NT2/D1 (cell line): Measurements from ENCODE around the gene SRGAP1.

Source experiments
- DNase-seq: peaks from one replicate; pipeline ENCODE4 v3.0.0-alpha.2; 2011; ENCODE audit warnings: low read depth, low spot score
- H3K27me3 ChIP-seq: 2 replicates; pipeline ENCODE4 v1.6.0; 2011; ENCODE audit warnings: mild to moderate bottlenecking; ENCODE audit not compliant: insufficient read length, insufficient read depth
- H3K36me3 ChIP-seq: 2 replicates; pipeline ENCODE4 v1.6.1; 2011; ENCODE audit warnings: mild to moderate bottlenecking, low read length, mixed read lengths; ENCODE audit not compliant: insufficient read depth, insufficient read length
- H3K4me1 ChIP-seq: 2 replicates; pipeline ENCODE4 v1.5.1; 2011; ENCODE audit not compliant: insufficient read depth, insufficient read length
- H3K4me3 ChIP-seq: 2 replicates; pipeline ENCODE4 v1.5.1; 2011; ENCODE audit warnings: low read depth; ENCODE audit not compliant: insufficient read length
- H3K9ac ChIP-seq: 2 replicates; pipeline ENCODE4 v1.6.0; 2011; ENCODE audit warnings: low read depth; ENCODE audit not compliant: insufficient read length
- H3K9me3 ChIP-seq: 2 replicates; pipeline ENCODE4 v1.5.1; 2011; ENCODE audit warnings: mild to moderate bottlenecking, low read length; ENCODE audit not compliant: insufficient read depth
- SUZ12 ChIP-seq: IDR thresholded peaks from 2 replicates; pipeline ENCODE4 v1.6.1; 2011; ENCODE audit not compliant: insufficient read length, insufficient read depth; ENCODE audit errors: extremely low read depth
- YY1 ChIP-seq: IDR thresholded peaks from 2 replicates; pipeline ENCODE4 v1.6.1; 2011; ENCODE audit not compliant: insufficient read length, insufficient read depth
- ZNF274 ChIP-seq: IDR thresholded peaks from 2 replicates; pipeline ENCODE4 v1.6.1; 2011; ENCODE audit warnings: mild to moderate bottlenecking, low read depth, low read length

SRGAP1 gene

DNA sequence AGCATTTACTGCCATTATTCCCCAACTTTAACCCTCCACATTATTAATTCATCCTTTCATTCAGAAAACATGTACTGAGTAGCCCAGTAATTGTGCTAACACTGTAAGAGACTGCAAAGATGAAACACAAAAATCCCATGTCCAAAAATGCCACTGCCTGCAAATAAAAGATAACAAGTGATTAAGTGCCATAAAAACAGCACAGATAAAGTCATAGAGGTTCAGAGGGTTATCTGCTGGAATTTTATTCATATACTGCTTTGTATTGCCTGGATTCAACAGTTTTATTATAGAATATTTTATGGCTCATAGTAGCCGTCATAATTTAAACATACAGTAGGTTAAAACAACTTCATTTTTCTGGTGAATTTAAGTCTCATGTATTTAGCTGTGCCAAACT lies 199.7 kb downstream of the SRGAP1 start:
- H3K4me1 ChIP-seq: no peaks in the 10 kb centered on the region
- no peaks in the 10 kb centered on the region for H3K36me3 ChIP-seq
- H3K9me3 ChIP-seq: no peaks in the 10 kb centered on the region
- DNase-seq: no peak
- no peak overlapping the region for H3K9ac ChIP-seq
- no peak for TF ChIP-seq SUZ12
- no peak for TF ChIP-seq YY1
- TF ChIP-seq ZNF274: no peak
- H3K27me3 ChIP-seq: no peaks in the 10 kb centered on the region
- H3K4me3 ChIP-seq: no peak overlapping the region

DNA sequence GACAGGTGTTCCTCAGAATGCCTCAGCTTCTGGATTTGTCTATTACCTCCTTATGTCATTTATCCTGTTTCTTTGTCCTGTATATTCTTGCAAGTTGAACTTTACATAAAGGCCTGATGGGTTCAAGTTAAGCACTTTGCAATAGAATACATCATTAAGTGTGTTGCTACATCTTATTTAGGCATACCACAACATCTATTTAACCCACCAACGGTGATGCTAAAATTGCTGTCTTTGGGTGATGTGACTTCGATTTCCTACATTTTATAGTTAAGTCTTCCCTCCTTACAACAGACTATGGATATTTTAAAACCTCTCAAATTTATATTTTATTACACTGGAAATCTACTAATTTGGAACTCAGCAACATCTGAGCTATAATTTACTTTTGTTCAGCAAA lies 206.6 kb downstream of the SRGAP1 start:
- Histone ChIP-seq H3K9ac (no peak overlapping the region), H3K9me3 (no peaks in the 10 kb centered on the region), H3K36me3 (no peaks in the 10 kb centered on the region), H3K27me3 (no peaks in the 10 kb centered on the region), H3K4me1 (no peaks in the 10 kb centered on the region), H3K4me3 (no peak overlapping the region)
- no peak for DNase-seq
- TF ChIP-seq SUZ12 (no peak), YY1 (no peak), ZNF274 (no peak)

DNA sequence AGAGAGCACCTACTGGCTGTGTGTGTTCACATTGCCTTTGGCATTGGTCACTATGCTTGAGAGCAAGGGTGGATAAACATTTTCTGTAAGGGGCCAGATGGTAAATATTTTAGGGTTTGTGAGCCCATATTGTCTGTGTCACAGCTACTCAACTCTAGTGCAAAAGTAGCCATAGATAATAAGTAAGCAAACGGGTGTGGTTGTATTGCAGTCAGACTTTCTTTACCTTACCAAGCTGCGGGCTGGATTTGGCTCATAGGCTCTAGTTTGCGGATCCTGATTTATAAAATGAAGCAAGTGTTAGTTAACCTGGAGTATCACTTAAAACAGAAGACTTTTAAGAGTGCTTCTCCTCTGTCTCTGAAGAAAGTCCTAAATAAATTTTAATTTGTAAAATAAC lies 208.6 kb downstream of the SRGAP1 start:
- Histone ChIP-seq H3K4me1 (no peaks in the 10 kb centered on the region), H3K36me3 (no peaks in the 10 kb centered on the region), H3K4me3 (no peak overlapping the region), H3K27me3 (no peaks in the 10 kb centered on the region), H3K9ac (no peak overlapping the region), H3K9me3 (no peaks in the 10 kb centered on the region)
- TF ChIP-seq YY1 (no peak), ZNF274 (no peak), SUZ12 (no peak)
- DNase-seq: no peak

DNA sequence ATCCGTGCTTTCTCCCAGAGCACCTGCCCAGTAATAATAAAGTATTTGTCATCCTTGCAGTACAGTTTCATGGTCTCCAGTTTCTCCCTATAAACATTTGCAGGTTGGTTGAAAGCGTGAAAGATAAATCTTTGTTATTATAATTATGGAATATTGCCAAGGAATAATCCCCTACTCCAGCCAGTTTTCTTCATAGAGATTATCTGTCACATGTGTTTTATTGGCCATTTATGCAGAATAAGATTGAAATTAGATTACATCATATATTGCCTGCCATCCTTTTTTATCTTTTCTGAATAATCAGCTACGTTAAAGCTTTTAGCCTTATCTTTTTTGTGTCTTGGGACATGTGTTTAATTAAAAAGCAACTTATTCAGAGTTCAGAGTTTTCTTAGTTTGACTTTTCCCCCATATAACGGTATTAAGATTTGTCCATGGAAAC lies 209.6 kb downstream of the SRGAP1 start:
- Histone ChIP-seq H3K27me3 (no peaks in the 10 kb centered on the region), H3K4me3 (no peak overlapping the region), H3K9ac (no peak overlapping the region), H3K4me1 (no peaks in the 10 kb centered on the region), H3K9me3 (no peaks in the 10 kb centered on the region), H3K36me3 (no peaks in the 10 kb centered on the region)
- TF ChIP-seq SUZ12 (no peak), ZNF274 (no peak), YY1 (no peak)
- DNase-seq: no peak

DNA sequence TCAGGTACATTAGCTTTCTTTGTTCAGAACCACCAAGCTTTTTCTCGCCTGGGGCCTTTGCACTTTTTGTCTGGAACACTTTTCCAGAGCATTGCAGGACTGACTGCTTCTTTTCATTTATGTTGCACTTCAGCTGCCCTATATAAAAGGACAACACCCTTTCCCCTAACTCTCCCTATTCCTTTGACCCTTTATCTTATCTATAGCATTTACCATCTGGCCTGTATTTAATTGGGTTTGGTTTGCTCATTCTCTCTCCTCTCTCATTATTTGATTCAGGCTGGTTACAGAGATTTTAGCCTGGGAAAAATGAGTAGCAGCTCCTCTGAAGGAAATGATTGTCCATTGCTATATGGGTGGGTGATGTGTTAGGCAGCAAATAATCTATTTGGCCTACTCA lies 212.2 kb downstream of the SRGAP1 start:
- TF ChIP-seq YY1 (no peak), ZNF274 (no peak), SUZ12 (no peak)
- DNase-seq: no peak
- no peak overlapping the region for H3K4me3 ChIP-seq

DNA sequence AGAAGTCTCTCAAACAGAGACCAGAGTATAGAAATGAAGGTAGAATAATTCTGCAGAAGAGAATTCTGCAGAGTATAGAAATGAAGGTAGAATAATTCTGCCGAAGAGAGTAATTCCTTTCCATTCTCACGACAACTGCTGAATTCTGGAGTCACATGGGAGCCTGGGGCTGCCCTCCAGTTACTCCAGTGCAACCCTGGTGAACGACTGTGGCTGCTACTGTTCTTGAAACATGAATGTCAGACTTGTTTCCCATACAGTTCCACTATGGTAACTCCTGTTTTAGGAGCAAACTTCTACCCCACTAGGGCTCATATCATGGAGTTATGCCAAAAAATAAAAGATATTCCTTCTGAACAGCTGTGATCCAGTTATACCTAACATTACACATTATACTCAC lies 213.2 kb downstream of the SRGAP1 start:
- TF ChIP-seq SUZ12: no peak
- TF ChIP-seq ZNF274: no peak
- TF ChIP-seq YY1: no peak
- DNase-seq: no peak
- H3K4me1 ChIP-seq: no peaks in the 10 kb centered on the region
- H3K4me3 ChIP-seq: no peak overlapping the region
- no peaks in the 10 kb centered on the region for H3K27me3 ChIP-seq
- H3K9me3 ChIP-seq: no peaks in the 10 kb centered on the region
- no peaks in the 10 kb centered on the region for H3K36me3 ChIP-seq
- H3K9ac ChIP-seq: no peak overlapping the region

More for the DNA sequence above, 212.2 kb downstream of the SRGAP1 start:
- Histone ChIP-seq H3K36me3 (no peaks in the 10 kb centered on the region), H3K9ac (no peak overlapping the region), H3K9me3 (no peaks in the 10 kb centered on the region), H3K27me3 (no peaks in the 10 kb centered on the region), H3K4me1 (no peaks in the 10 kb centered on the region)

DNA sequence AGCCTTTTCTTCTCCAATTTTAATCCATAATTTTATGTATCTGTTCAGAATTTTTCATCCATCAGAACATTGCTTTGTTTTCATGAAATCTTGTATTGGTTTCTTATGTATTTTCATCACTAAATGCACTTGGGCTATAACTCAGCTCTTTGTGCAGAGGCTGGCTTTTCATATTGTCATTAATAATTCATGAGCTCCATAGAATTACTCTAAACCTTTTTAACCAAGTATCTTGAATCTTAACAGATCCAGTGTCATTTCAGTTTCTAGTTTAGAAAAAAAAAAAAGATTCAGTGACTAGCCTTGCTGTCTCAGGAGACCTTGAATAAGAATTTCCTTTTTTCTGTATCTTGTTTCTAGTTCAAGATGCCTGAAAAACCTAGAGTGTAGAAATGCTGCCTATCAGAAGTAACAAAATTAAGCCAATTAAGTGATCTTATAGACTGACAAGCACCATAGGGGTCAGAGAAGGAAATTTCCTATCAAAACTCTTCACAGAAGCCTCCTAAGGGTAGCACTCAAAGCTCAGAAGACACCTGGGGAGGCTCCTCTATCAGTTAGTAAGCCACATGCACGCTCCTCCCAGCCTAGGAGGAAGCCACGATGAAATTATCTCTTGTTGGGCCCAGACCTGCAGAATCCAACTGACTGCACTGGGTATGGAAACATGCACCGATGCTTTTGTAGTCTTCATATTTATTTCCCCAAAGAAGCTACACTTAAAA lies 214.2 kb downstream of the SRGAP1 start:
- H3K9ac ChIP-seq: no peak overlapping the region
- TF ChIP-seq SUZ12 (no peak), YY1 (no peak), ZNF274 (no peak)
- no peaks in the 10 kb centered on the region for H3K9me3 ChIP-seq
- no peaks in the 10 kb centered on the region for H3K36me3 ChIP-seq
- no peak for DNase-seq
- H3K27me3 ChIP-seq: no peaks in the 10 kb centered on the region
- no peaks in the 10 kb centered on the region for H3K4me1 ChIP-seq
- no peak overlapping the region for H3K4me3 ChIP-seq

DNA sequence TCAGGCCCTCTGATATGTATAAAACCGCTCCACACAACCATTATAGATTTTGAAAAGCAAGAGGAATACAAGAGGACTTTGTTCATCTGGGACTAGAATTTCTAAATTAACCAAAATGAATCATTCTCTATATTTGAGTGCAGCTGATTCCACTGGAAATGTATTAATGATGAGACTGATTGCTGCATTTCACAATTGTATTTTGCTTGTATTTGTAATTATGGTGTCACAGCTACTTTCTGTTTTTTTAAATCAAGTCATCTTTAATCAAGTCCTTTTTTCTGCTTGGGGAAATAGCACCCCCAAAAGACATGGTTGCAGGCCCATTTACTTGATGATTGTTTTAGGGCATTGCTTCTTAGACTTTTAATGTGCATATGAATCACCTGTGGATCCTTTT lies 215.2 kb downstream of the SRGAP1 start:
- no peaks in the 10 kb centered on the region for H3K27me3 ChIP-seq
- peaks cover 4% of the 10 kb centered on the region for H3K36me3 ChIP-seq
- TF ChIP-seq SUZ12 (no peak), YY1 (no peak), ZNF274 (no peak)
- H3K9ac ChIP-seq: no peak overlapping the region
- H3K4me3 ChIP-seq: no peak overlapping the region
- DNase-seq: no peak
- H3K9me3 ChIP-seq: no peaks in the 10 kb centered on the region
- H3K4me1 ChIP-seq: no peaks in the 10 kb centered on the region
